Measurements from ENCODE around the gene MYOD1. TPM values are rescaled to one million over a fixed set of nuclear protein-coding genes. Genes with fewer than 3 reads are reported as not detected.

Gene MYOD1
- total RNA-seq, 2 donors from 2014 or later: 0.28 TPM; not detected in 1

DNA sequence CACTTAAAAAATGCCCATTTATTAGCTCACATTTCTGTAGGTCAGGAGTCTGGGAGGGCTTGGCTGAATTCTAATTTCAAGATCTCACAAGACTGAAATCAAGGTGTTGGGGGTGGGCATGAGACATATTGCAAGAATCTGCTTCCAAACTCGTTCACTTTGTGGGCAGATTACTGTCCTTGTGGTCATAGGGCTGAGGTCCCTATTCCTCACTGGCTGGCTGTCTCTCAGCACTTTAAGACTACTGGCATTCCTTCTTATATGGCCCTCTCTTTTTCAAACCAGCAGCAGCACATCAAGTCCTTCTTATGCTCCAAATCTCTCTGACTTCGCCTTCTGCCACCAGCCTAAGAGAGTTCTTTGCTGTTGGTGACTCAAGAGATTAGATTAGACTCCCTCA is 27.8 kb upstream of the MYOD1 start:
- Histone ChIP-seq H3K27me3 (replicated peaks; ENCODE audit: insufficient read depth) (peaks cover 7% of the 10 kb centered on the region), H3K36me3 (no peaks in the 10 kb centered on the region), H3K4me3 (no peak overlapping the region), H3K27ac (no peak overlapping the region), H3K9me3 (no peaks in the 10 kb centered on the region), H3K4me1 (replicated peaks) (no peaks in the 10 kb centered on the region)
- intact Hi-C loops (cut with DNase I): no loop called here
- WGBS: 55% methylated on average over 2 of the region's 2 CpGs
- DNase-seq (ENCODE audit: low spot score): no peak
- no peak for TF ChIP-seq POLR2AphosphoS5 (IDR thresholded peaks at IDR 0.05)
- TF ChIP-seq, protein P1, sequence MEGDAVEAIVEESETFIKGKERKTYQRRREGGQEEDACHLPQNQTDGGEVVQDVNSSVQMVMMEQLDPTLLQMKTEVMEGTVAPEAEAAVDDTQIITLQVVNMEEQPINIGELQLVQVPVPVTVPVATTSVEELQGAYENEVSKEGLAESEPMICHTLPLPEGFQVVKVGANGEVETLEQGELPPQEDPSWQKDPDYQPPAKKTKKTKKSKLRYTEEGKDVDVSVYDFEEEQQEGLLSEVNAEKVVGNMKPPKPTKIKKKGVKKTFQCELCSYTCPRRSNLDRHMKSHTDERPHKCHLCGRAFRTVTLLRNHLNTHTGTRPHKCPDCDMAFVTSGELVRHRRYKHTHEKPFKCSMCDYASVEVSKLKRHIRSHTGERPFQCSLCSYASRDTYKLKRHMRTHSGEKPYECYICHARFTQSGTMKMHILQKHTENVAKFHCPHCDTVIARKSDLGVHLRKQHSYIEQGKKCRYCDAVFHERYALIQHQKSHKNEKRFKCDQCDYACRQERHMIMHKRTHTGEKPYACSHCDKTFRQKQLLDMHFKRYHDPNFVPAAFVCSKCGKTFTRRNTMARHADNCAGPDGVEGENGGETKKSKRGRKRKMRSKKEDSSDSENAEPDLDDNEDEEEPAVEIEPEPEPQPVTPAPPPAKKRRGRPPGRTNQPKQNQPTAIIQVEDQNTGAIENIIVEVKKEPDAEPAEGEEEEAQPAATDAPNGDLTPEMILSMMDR (IDR thresholded peaks at IDR 0.05): no peak
- TF ChIP-seq POLR2A (IDR thresholded peaks at IDR 0.05): no peak

DNA sequence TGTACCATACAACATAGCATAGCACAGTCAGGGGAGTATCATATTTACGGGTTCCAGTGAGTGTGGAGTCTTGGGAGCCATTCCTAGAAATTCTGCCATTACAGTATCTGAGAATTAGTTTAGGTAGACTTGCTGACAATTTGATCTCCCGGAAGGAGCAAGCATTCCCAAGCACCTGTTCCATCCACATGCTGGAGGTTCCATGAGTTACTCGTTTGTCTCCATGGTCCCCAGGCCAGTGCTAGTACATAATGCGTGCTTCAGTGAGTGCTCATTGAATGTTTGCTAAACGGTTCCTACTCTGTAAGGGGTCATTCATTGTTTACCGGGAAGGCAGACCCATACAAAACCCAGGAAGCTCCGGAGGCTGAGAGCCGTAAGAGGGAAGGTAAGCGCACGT is 27.4 kb upstream of the MYOD1 start:
- Histone ChIP-seq H3K4me1 (replicated peaks) (no peaks in the 10 kb centered on the region), H3K27ac (no peak overlapping the region), H3K9me3 (no peaks in the 10 kb centered on the region), H3K4me3 (no peak overlapping the region), H3K27me3 (replicated peaks; ENCODE audit: insufficient read depth) (peaks cover 7% of the 10 kb centered on the region), H3K36me3 (no peaks in the 10 kb centered on the region)
- TF ChIP-seq, protein P1 (IDR thresholded peaks at IDR 0.05): no peak
- TF ChIP-seq POLR2AphosphoS5 (IDR thresholded peaks at IDR 0.05): no peak
- no peak for TF ChIP-seq POLR2A (IDR thresholded peaks at IDR 0.05)
- WGBS: 56% methylated on average over 10 of the region's 10 CpGs
- DNase-seq (ENCODE audit: low spot score): no peak
- intact Hi-C loops (cut with DNase I): no loop called here

DNA sequence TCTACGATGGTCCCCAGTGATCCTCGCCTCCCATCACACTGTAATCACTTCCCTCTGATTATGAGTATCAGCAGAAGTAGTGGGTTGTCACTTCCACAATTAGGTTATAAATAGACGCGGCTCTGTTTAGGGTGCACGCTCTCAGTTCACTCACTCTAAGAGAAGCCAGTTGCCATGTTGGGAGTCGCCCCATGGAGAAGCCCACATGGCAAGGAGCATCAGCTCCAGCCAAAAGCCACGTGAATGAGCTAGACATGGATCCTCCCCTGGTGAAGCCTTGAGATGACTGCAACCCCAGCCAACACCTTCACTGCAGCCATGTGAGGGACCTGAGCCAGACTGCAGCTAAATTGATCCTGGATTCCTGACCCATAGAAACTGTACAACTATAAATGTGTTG is 26.4 kb upstream of the MYOD1 start:
- no peak overlapping the region for H3K4me3 ChIP-seq
- H3K9me3 ChIP-seq: no peaks in the 10 kb centered on the region
- intact Hi-C loops (cut with DNase I): no loop called here
- WGBS: 74% methylated on average over 7 of the region's 7 CpGs
- DNase-seq (ENCODE audit: low spot score): no peak
- H3K27ac ChIP-seq: no peak overlapping the region
- no peaks in the 10 kb centered on the region for H3K36me3 ChIP-seq
- H3K27me3 ChIP-seq (replicated peaks; ENCODE audit: insufficient read depth): peaks cover 7% of the 10 kb centered on the region
- TF ChIP-seq POLR2AphosphoS5 (IDR thresholded peaks at IDR 0.05) (no peak), POLR2A (IDR thresholded peaks at IDR 0.05) (no peak)
- TF ChIP-seq, protein P1 (IDR thresholded peaks at IDR 0.05): no peak
- no peaks in the 10 kb centered on the region for H3K4me1 ChIP-seq (replicated peaks)

DNA sequence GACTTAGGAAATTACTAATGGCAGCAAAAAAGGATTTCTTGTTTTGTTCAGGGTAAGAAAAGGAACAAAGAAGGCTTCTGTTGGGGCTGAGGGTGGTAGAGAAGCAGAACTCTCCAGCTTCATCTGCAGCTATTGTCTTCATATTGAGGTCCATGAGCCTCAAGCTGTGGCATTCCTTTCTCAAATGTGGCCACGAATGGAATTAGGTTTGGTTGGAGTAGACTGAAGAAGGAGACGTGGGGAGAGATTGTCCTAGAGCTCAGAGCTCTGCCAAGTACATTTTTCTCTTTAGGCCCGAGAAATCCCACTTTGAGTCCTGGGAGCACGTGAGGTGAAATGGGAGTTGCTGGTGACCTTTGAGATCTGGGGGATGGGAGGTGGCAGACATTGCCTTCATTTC is 25.8 kb upstream of the MYOD1 start:
- WGBS: 73% methylated on average over 4 of the region's 4 CpGs
- Histone ChIP-seq H3K4me1 (replicated peaks) (no peaks in the 10 kb centered on the region), H3K9me3 (no peaks in the 10 kb centered on the region), H3K36me3 (no peaks in the 10 kb centered on the region), H3K4me3 (no peak overlapping the region), H3K27me3 (replicated peaks; ENCODE audit: insufficient read depth) (peaks cover 7% of the 10 kb centered on the region), H3K27ac (no peak overlapping the region)
- intact Hi-C loops (cut with DNase I): no loop called here
- no peak for DNase-seq (ENCODE audit: low spot score)
- TF ChIP-seq, protein P1 (IDR thresholded peaks at IDR 0.05): no peak
- no peak for TF ChIP-seq POLR2AphosphoS5 (IDR thresholded peaks at IDR 0.05)
- TF ChIP-seq POLR2A (IDR thresholded peaks at IDR 0.05): no peak

DNA sequence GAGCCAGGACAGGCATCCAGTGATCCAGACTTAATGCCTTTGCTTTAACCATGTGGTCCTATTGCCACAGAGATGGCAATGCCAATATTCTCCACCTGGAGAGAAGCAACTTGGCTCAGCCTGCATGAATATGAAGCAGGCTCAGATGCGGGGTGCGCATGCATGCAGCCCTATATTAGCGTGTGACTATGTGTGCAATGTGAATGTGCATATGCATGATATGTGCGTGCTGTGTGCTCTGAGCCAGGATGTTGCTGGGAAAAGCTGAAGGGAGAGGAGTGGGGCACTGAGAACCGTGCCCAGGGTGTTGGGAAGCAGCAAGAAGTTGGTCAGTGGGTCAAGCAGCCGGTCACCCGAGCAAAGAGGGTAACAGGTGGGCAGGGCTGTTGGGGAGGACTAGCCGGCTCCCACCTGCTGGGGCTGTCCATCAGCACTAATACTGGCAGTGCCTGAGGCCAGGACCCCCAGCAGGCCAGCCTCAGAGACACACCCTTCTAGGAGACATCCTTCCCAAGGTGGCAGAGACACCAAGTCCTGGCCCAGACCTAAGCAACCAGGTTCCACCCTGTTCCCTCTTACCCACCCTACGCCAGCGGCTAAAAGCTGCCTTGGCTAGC is 24.8 kb upstream of the MYOD1 start:
- H3K27ac ChIP-seq: no peak overlapping the region
- intact Hi-C loops (cut with DNase I): no loop called here
- no peak for TF ChIP-seq POLR2AphosphoS5 (IDR thresholded peaks at IDR 0.05)
- no peak for DNase-seq (ENCODE audit: low spot score)
- 83% methylated on average over 10 of the region's 10 CpGs for WGBS
- H3K36me3 ChIP-seq: no peaks in the 10 kb centered on the region
- H3K4me1 ChIP-seq (replicated peaks): no peaks in the 10 kb centered on the region
- H3K4me3 ChIP-seq: no peak overlapping the region
- no peaks in the 10 kb centered on the region for H3K9me3 ChIP-seq
- peaks cover 7% of the 10 kb centered on the region for H3K27me3 ChIP-seq (replicated peaks; ENCODE audit: insufficient read depth)
